ENCODE results near the gene LITAFD. TPM values are rescaled to one million over a fixed set of nuclear protein-coding genes. Genes with fewer than 3 reads are reported as not detected.

LITAFD gene
- total and polyA plus RNA-seq, 2 of the 4 experiments (the other 2 are of a cell fraction) = not detected

GRCh38 chr16:8858994-8859912 is 22.9 kb upstream of the LITAFD start:
- Histone ChIP-seq H4K20me1 (ENCODE audit: insufficient read depth, low read length) (peaks cover 76% of the 10 kb centered on the region), H3K27ac (ENCODE audit: insufficient read depth, low read length) (no peak overlapping the region; the same call in 1 of the 2 replicates), H3K4me2 (ENCODE audit: low read depth, low read length) (no peak overlapping the region), H2AFZ (replicated peaks; ENCODE audit: low read length, poor library complexity) (no peak overlapping the region), H4K91ac (ENCODE audit: insufficient read depth, low read depth, low read length) (no peak overlapping the region), H4K5ac (ENCODE audit: low read depth, low read length) (no peak overlapping the region), H3K4ac (ENCODE audit: low read depth, low read length) (peak overlapping the region; percentile 76; the same call in 1 of the 2 replicates), H3K23ac (ENCODE audit: low read depth, low read length) (no peak overlapping the region), H4K8ac (ENCODE audit: low read depth in 2 of 2, low read length in 2 of 2) (no peak overlapping the region), H3K36me3 (ENCODE audit: control insufficient read depth, insufficient read depth, low read length) (peaks cover 46% of the 10 kb centered on the region), H2BK5ac (ENCODE audit: low read depth, low read length, poor library complexity, severe bottlenecking) (no peak overlapping the region), H2BK15ac (ENCODE audit: low read depth, low read length) (no peak overlapping the region), H2AK5ac (ENCODE audit: low read depth, low read length) (no peak overlapping the region), H3K9me1 (ENCODE audit: insufficient read depth, low read length) (peaks cover 20% of the 10 kb centered on the region), H2BK120ac (ENCODE audit: low read depth, low read length) (no peak overlapping the region), H3K27me3 (ENCODE audit: control insufficient read depth, insufficient read depth, low read length) (no peaks in the 10 kb centered on the region), H3K4me1 (ENCODE audit: control insufficient read depth, insufficient read depth, low read length) (peaks cover 24% of the 10 kb centered on the region), H2BK20ac (ENCODE audit: low read depth, low read length) (no peak overlapping the region), H3K9ac (ENCODE audit: low read depth, low read length) (no peak overlapping the region), H3K14ac (replicated peaks; ENCODE audit: low read depth, low read length) (no peak overlapping the region), H2AK9ac (replicated peaks; ENCODE audit: low read depth, low read length, poor library complexity) (no peak overlapping the region), H3K56ac (ENCODE audit: extremely low read depth, insufficient read depth, low read length) (no peak overlapping the region), H3K79me1 (ENCODE audit: low read depth in 1 of 2, low read length in 2 of 2) (peaks cover 17 to 92% of the 10 kb centered on the region in 2 experiments), H3K9me3 (ENCODE audit: control insufficient read depth, insufficient read depth, low read length) (no peaks in the 10 kb centered on the region), H3K18ac (ENCODE audit: low read depth, low read length) (no peak overlapping the region), H3K4me3 (ENCODE audit: insufficient read depth, low read depth, low read length) (no peak overlapping the region)
- ChIA-PET CTCF (interaction anchor here (1.2 kb wide), 1 partner anchor 21 kb away, joined by 3 read pairs; no protein-coding TSS in a partner anchor), POLR2A (ENCODE audit: unreplicated experiment) (no interaction called here)
- dilution Hi-C loops (cut with HindIII; ENCODE audit: low sequenced_read_pairs, unreplicated experiment) = no loop called here
- no peak for ATAC-seq (ENCODE audit: low read depth)
- no peak for DNase-seq
- no TSS peak for BruUV-seq (replicated peaks)
- TF ChIP-seq, protein P1, sequence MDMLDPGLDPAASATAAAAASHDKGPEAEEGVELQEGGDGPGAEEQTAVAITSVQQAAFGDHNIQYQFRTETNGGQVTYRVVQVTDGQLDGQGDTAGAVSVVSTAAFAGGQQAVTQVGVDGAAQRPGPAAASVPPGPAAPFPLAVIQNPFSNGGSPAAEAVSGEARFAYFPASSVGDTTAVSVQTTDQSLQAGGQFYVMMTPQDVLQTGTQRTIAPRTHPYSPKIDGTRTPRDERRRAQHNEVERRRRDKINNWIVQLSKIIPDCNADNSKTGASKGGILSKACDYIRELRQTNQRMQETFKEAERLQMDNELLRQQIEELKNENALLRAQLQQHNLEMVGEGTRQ (IDR thresholded peaks at IDR 0.05; ENCODE audit: low read depth, low read length) = no peak
- TF ChIP-seq RCOR1 (IDR thresholded peaks at IDR 0.05; ENCODE audit: insufficient replicate concordance, low read length) (no peak), RAD21 (IDR thresholded peaks at IDR 0.05; ENCODE audit: low read length) (no peak), SMC3 (IDR thresholded peaks at IDR 0.05; ENCODE audit: low read depth, low read length) (no peak), FOS (IDR thresholded peaks at IDR 0.05; ENCODE audit: low read depth, low read length) (no peak), BHLHE40 (IDR thresholded peaks at IDR 0.05; ENCODE audit: low read depth, low read length) (no peak), MAFK (IDR thresholded peaks at IDR 0.05; ENCODE audit: low read depth, low read length) (no peak), CTCF (conservative IDR thresholded peaks at IDR 0.05; ENCODE audit: low read depth, low read length) (no peak), CEBPB (IDR thresholded peaks at IDR 0.05; ENCODE audit: low read depth, low read length) (no peak), CHD1 (IDR thresholded peaks at IDR 0.05; ENCODE audit: low read depth, low read length) (no peak), MAZ (IDR thresholded peaks at IDR 0.05; ENCODE audit: borderline replicate concordance, low read depth, low read length) (no peak), MXI1 (IDR thresholded peaks at IDR 0.05; ENCODE audit: borderline replicate concordance, low read depth, low read length) (no peak)
- TF ChIP-seq, protein P2, sequence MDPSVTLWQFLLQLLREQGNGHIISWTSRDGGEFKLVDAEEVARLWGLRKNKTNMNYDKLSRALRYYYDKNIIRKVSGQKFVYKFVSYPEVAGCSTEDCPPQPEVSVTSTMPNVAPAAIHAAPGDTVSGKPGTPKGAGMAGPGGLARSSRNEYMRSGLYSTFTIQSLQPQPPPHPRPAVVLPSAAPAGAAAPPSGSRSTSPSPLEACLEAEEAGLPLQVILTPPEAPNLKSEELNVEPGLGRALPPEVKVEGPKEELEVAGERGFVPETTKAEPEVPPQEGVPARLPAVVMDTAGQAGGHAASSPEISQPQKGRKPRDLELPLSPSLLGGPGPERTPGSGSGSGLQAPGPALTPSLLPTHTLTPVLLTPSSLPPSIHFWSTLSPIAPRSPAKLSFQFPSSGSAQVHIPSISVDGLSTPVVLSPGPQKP (IDR thresholded peaks at IDR 0.05; ENCODE audit: borderline replicate concordance, low read depth, low read length) = no peak
- in situ Hi-C loops (cut with MboI; ENCODE audit: low sequenced_read_pairs) = no loop called here
- 90% methylated on average over 18 of the region's 31 CpGs; no CpG with 5 or more reads in 1 of the 2 experiments for WGBS, 2 experiments (ENCODE audit: extremely low coverage in 2 of 2, insufficient read length in 1 of 2)
- intact Hi-C loops (cut with micrococcal nuclease) = no loop called here
